ENCODE measurements around the gene SRRM1.

DNA sequence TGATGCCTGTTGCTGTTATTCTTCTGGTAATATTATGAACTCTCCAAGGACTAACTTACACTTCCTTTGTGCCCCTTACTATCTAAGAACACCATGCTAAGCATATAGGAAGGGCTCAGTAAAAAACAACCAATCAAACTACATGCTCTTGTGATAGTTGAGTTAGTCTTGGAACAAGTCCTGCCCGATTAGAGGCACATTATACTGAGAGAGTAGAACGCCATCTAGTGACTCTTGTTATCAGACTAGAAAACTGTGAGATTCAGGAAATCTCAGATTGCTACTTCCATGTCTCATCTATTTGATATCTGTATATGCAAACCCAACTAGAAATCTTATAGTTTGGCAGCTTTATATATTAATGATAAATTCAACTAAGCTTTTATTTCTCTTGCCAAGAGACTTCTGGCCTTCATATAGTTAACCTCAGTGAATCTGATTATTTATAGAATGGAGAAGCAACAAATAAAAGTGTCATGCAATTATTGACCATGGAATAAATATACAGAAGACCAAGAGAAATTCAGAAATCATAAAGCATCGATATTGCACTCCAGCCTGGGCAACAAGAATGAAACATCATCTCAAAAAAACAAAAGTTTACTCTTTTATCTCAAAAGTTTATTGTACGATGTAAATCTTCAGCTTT is 7.8 kb upstream of the SRRM1 start:
- TF ChIP-seq FOXK2 (IDR thresholded peaks at IDR 0.05) (no peak), ARNT (IDR thresholded peaks at IDR 0.05) (no peak), HDGF (IDR thresholded peaks at IDR 0.05; ENCODE audit: borderline replicate concordance) (no peak), LEF1 (IDR thresholded peaks at IDR 0.05; ENCODE audit: borderline replicate concordance) (no peak), SP1 (IDR thresholded peaks at IDR 0.05) (no peak), FOXM1 (IDR thresholded peaks at IDR 0.05; ENCODE audit: borderline replicate concordance) (no peak), NFRKB (IDR thresholded peaks at IDR 0.05) (no peak), BHLHE40 (IDR thresholded peaks at IDR 0.05; ENCODE audit: borderline replicate concordance) (no peak), SUZ12 (IDR thresholded peaks at IDR 0.05) (no peak), CTBP1 (IDR thresholded peaks at IDR 0.05; ENCODE audit: borderline replicate concordance) (no peak), FOXA1 (IDR thresholded peaks at IDR 0.05) (no peak)

All from HEK293T (cell line).